ENCODE data around the gene MFSD2A. TPM values are rescaled to one million over a fixed set of nuclear protein-coding genes. Genes with fewer than 3 reads are reported as not detected.
"Not testable (repeated sequence)": the region's sequence is repeated elsewhere in the genome, so short reads cannot be mapped to it uniquely, and the experiment has no call there.

MFSD2A gene
- total RNA-seq, 1 donor: 6.0 TPM

DNA sequence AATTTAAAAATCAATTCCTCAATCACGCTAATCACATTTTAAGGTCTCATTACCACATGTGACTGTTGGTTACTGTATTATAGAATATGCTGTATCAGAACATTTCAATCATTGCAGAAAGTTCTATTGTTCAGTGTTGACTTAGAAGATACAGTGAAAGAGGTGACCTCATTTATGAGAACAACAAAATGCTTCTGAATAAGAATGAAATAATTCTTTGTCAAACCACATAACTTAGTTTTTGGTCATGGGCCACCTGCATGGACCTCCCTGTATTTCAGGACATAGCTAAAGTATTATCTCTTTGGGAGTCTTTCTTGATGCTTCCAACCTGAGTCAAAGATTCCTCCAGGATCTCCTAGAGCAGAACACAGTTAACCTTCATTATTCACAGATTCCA is 22.3 kb downstream of the MFSD2A start:
- no peak for DNase-seq (ENCODE audit: low read depth)
- H3K4me3 ChIP-seq (ENCODE audit: low read depth, low read length): no peak overlapping the region
- TF ChIP-seq CTCF (IDR thresholded peaks at IDR 0.05; ENCODE audit: insufficient read depth, low read depth, low read length): no peak

- no peak overlapping the region for H3K4me3 ChIP-seq (ENCODE audit: low read depth, low read length)
- no peak for TF ChIP-seq CTCF (IDR thresholded peaks at IDR 0.05; ENCODE audit: insufficient read depth, low read depth, low read length)
- DNase-seq (ENCODE audit: low read depth): no peak
These were observed 24.7 kb downstream of the MFSD2A start for GRCh38 chr1:39979654-39980053.

DNA sequence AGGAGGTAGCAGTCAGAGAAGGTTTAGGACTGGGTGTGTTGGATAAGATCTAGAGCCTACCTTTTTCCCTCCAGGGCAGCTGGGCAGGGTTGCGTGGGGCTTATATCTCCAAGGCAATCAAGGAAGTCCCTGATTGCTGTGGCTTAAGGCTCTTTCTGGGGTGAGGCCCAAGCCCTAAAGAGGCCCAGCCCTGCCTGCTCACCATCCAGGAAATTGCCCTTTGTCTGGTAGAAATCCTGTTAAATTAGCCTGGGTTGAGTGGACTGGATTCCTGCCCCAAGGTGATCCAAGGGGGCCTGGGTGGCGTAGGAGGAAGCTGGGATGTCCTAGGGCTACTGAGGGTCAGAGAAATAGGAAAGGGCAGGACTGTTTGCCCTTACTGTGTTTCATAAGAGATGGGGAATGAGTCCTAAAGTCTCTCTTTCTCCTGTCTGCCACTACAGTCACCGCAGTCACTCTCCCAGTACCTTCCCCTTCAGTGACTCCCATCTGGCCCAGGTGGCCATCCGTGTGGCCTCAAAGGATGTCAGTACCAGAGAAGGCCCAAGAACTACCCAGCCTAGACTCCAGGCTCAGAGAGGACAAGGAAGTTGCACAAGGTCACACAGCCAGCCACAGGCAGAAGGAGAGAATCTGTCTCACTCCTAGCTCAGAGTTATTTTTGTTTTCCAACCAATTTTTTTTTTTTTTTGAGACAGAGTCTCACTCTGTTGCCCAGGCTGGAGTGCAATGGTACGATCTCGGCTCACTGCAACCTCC is 25.8 kb downstream of the MFSD2A start:
- no peak for TF ChIP-seq CTCF (IDR thresholded peaks at IDR 0.05; ENCODE audit: insufficient read depth, low read depth, low read length)
- no peak for DNase-seq (ENCODE audit: low read depth)
- no peak overlapping the region for H3K4me3 ChIP-seq (ENCODE audit: low read depth, low read length)

- no peak overlapping the region for H3K4me3 ChIP-seq (ENCODE audit: low read depth, low read length)
- no peak for DNase-seq (ENCODE audit: low read depth)
- TF ChIP-seq CTCF (IDR thresholded peaks at IDR 0.05; ENCODE audit: insufficient read depth, low read depth, low read length): no peak
These were observed 26.4 kb downstream of the MFSD2A start for GRCh38 chr1:39981385-39981784.

DNA sequence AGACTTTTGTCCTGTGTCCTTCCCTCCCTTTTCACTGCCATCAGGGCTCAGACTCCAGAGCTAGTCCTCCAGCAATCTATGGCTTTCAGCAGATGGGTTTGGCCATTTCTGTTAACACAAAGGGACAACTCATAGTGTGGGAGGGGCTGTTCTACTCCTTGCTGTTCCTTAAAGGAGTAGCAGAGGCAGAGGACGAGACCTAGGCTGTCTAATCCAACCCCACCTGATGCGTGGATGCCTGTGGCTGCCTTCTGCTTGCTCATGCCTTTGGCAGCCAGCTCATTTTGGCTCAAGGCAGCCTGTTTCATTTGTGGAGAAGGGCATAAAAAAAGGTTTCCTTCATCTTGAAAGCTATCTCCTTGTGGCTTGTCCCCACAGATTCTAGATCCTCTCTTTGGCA is 27.0 kb downstream of the MFSD2A start:
- TF ChIP-seq CTCF (IDR thresholded peaks at IDR 0.05; ENCODE audit: insufficient read depth, low read depth, low read length): no peak
- peak; percentile 76 for DNase-seq (ENCODE audit: low read depth)
- no peak overlapping the region for H3K4me3 ChIP-seq (ENCODE audit: low read depth, low read length)

DNA sequence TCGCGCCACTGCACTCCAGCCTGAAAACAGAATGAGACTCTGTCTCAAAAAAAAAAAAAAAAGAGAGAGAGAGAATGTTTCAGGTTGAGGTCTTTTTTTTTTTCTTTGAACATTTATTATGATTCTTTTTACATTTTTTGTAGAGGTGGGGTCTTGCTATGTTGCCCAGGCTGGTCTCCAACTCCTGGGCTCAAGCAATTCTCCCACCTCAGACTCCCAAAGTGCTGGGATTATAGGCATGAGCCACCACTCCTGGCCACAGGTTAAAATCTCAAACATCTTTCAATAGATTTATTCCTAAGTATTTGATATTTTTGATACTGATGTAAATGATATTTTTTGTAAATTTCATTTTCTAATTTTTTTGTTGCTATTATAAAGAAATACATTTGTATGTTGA is 29.5 kb downstream of the MFSD2A start:
- not testable (repeated sequence) for H3K4me3 ChIP-seq (ENCODE audit: low read depth, low read length); DNase-seq (ENCODE audit: low read depth)

- TF ChIP-seq CTCF (IDR thresholded peaks at IDR 0.05; ENCODE audit: insufficient read depth, low read depth, low read length): no peak
- DNase-seq (ENCODE audit: low read depth): no peak
- no peak overlapping the region for H3K4me3 ChIP-seq (ENCODE audit: low read depth, low read length)
These were observed 30.0 kb downstream of the MFSD2A start for GRCh38 chr1:39984951-39985350.

Data from fibroblast of villous mesenchyme (primary cell).